ENCODE data around the gene DLG2.

The DLG2 gene

DNA sequence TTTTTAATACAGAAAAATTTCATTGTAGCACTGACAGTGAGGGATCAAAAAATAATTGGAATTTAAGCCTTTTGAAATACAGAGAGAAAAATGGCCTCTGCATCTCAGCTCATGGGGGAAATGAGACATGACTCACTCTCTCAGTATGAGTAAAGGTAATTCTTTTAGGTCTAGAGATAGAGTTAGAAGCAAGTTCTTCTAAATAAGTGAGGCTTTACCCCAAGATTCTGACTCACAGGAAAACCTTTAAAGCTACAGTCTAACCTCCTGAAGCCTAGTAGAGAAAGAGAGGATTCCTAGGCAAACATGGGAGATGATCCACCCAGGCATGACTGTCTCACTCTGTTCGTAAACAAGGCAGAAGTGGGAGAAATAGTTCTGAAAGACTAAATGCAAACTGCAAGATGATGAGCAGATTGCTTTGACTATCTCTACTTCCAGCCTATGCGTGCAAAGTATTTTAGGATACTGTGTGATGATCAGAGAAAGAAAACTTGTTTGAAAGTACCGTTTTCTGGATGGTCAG lies 1337.7 kb downstream of the DLG2 start:
- Mint-ChIP-seq H3K4me1 (no peaks in the 10 kb centered on the region), H3K27ac (no peak overlapping the region), H3K4me3 (no peak overlapping the region), H3K27me3 (ENCODE audit: low read depth) (no peaks in the 10 kb centered on the region), H3K9me3 (no peaks in the 10 kb centered on the region), H3K36me3 (ENCODE audit: low read depth) (no peaks in the 10 kb centered on the region)
- TF ChIP-seq, protein P1, sequence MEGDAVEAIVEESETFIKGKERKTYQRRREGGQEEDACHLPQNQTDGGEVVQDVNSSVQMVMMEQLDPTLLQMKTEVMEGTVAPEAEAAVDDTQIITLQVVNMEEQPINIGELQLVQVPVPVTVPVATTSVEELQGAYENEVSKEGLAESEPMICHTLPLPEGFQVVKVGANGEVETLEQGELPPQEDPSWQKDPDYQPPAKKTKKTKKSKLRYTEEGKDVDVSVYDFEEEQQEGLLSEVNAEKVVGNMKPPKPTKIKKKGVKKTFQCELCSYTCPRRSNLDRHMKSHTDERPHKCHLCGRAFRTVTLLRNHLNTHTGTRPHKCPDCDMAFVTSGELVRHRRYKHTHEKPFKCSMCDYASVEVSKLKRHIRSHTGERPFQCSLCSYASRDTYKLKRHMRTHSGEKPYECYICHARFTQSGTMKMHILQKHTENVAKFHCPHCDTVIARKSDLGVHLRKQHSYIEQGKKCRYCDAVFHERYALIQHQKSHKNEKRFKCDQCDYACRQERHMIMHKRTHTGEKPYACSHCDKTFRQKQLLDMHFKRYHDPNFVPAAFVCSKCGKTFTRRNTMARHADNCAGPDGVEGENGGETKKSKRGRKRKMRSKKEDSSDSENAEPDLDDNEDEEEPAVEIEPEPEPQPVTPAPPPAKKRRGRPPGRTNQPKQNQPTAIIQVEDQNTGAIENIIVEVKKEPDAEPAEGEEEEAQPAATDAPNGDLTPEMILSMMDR (IDR thresholded peaks at IDR 0.05; ENCODE audit: unreplicated experiment in 3 of 3): no peak

DNA sequence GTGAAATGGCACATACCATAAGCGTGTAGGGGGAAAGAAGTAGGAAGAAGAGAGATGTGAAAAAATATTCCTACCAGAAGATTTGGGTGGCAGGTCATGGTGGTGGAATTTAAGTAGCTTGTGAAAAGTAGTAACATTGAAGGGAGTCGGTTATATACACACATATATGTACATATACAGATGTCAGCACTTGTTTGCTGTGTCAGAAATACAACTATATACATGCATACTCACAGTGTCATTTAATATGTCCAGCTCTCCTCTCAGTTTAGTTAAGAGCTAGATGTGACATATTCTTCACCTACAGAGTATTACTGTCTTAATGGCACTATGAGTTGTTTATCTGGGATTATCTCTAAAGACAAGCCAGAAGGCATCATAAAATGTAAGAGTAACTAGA lies 1353.6 kb downstream of the DLG2 start:
- Mint-ChIP-seq H3K4me3 (no peak overlapping the region), H3K36me3 (ENCODE audit: low read depth) (no peaks in the 10 kb centered on the region), H3K27me3 (ENCODE audit: low read depth) (no peaks in the 10 kb centered on the region), H3K27ac (no peak overlapping the region), H3K4me1 (no peaks in the 10 kb centered on the region), H3K9me3 (no peaks in the 10 kb centered on the region)
- TF ChIP-seq, protein P1 (IDR thresholded peaks at IDR 0.05; ENCODE audit: unreplicated experiment in 3 of 3): no peak

GRCh38 chr11:84270466-84270865 lies 1356.7 kb downstream of the DLG2 start:
- TF ChIP-seq, protein P1 (IDR thresholded peaks at IDR 0.05; ENCODE audit: unreplicated experiment in 3 of 3): no peak
- Mint-ChIP-seq H3K4me1 (no peaks in the 10 kb centered on the region), H3K9me3 (no peaks in the 10 kb centered on the region), H3K27me3 (ENCODE audit: low read depth) (no peaks in the 10 kb centered on the region), H3K27ac (no peak overlapping the region), H3K36me3 (ENCODE audit: low read depth) (no peaks in the 10 kb centered on the region), H3K4me3 (no peak overlapping the region)

GRCh38 chr11:84264066-84264465 lies 1363.1 kb downstream of the DLG2 start:
- no peaks in the 10 kb centered on the region for H3K4me1 Mint-ChIP-seq
- H3K9me3 Mint-ChIP-seq: no peaks in the 10 kb centered on the region
- H3K27ac Mint-ChIP-seq: no peak overlapping the region
- TF ChIP-seq, protein P1 (IDR thresholded peaks at IDR 0.05; ENCODE audit: unreplicated experiment in 3 of 3): no peak
- no peak overlapping the region for H3K4me3 Mint-ChIP-seq
- H3K27me3 Mint-ChIP-seq (ENCODE audit: low read depth): no peaks in the 10 kb centered on the region
- no peaks in the 10 kb centered on the region for H3K36me3 Mint-ChIP-seq (ENCODE audit: low read depth)

- Mint-ChIP-seq H3K27ac (no peak overlapping the region), H3K9me3 (no peaks in the 10 kb centered on the region), H3K27me3 (ENCODE audit: low read depth) (no peaks in the 10 kb centered on the region), H3K36me3 (ENCODE audit: low read depth) (no peaks in the 10 kb centered on the region), H3K4me3 (no peak overlapping the region), H3K4me1 (no peaks in the 10 kb centered on the region)
- TF ChIP-seq, protein P1 (IDR thresholded peaks at IDR 0.05; ENCODE audit: unreplicated experiment in 3 of 3): peak in 1 of 3 experiments; percentile 19
These were observed 1365.4 kb downstream of the DLG2 start for GRCh38 chr11:84261707-84262106.

DNA sequence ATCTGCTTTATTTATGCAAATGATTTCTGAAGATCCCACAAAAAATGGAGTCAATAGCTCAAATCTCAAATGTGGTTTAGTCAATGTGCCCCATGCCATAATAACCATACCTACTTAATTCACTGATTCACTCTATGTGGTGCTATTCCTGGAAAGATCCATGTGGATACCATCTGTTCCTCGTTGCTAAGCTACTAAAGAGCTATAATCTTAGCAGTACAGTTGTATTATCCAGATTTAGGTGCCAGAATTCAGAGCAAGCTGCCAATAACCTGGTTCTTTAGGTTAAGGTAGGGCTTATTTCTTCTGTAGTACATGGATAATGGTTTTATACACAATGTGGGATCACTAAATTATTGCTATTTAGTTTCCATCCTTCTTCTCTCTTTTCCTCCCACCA lies 1366.3 kb downstream of the DLG2 start:
- no peak overlapping the region for H3K27ac Mint-ChIP-seq
- TF ChIP-seq, protein P1 (IDR thresholded peaks at IDR 0.05; ENCODE audit: unreplicated experiment in 3 of 3): no peak
- no peaks in the 10 kb centered on the region for H3K27me3 Mint-ChIP-seq (ENCODE audit: low read depth)

More for the DNA sequence above, 1366.3 kb downstream of the DLG2 start:
- H3K9me3 Mint-ChIP-seq: no peaks in the 10 kb centered on the region
- H3K4me1 Mint-ChIP-seq: no peaks in the 10 kb centered on the region
- no peaks in the 10 kb centered on the region for H3K36me3 Mint-ChIP-seq (ENCODE audit: low read depth)
- H3K4me3 Mint-ChIP-seq: no peak overlapping the region

Measured in nephron (organoid).